Stimulated activated CD8-positive, alpha-beta memory T cell treated with anti-CD3 and anti-CD28 coated beads, Interleukin-12 subunit alpha, Interleukin-12 subunit beta, amount 100 ng/mL, for 4 hours (primary cell): ENCODE measurements around the gene GNG4.

ENCODE experiments used
- DNase-seq: peaks from one replicate; pipeline ENCODE4 v3.0.0-alpha.2; 2020; ENCODE audit warnings: low read depth

GNG4 gene

GRCh38 chr1:235649368-235650163 lies at the start of gene GNG4:
TSS of gene GNG4 (minus strand) at chr1:235649784. CDS start at chr1:235583838, 65,946 bp downstream.
- DNase-seq = no peak

- no peak for DNase-seq
These were observed 47.9 kb upstream of the GNG4 start for GRCh38 chr1:235697508-235697907.

GRCh38 chr1:235689356-235689755 lies 39.8 kb upstream of the GNG4 start:
- DNase-seq = no peak

GRCh38 chr1:235688096-235688495 lies 38.5 kb upstream of the GNG4 start:
- DNase-seq = no peak

- DNase-seq = no peak
These were observed 34.1 kb upstream of the GNG4 start for GRCh38 chr1:235683653-235684052.

GRCh38 chr1:235682216-235682615 lies 32.6 kb upstream of the GNG4 start:
- no peak for DNase-seq

- DNase-seq = no peak
These were observed 30.1 kb upstream of the GNG4 start for GRCh38 chr1:235679644-235680043.

- DNase-seq = no peak
These were observed 29.4 kb upstream of the GNG4 start for GRCh38 chr1:235679005-235679404.

- no peak for DNase-seq
These were observed 25.7 kb upstream of the GNG4 start for GRCh38 chr1:235675152-235675890.

- no peak for DNase-seq
These were observed 24.4 kb upstream of the GNG4 start for GRCh38 chr1:235673981-235674380.

- no peak for DNase-seq
These were observed 22.4 kb upstream of the GNG4 start for GRCh38 chr1:235671992-235672391.

GRCh38 chr1:235670157-235670776 lies 20.7 kb upstream of the GNG4 start:
- no peak for DNase-seq

GRCh38 chr1:235669277-235669676 lies 19.7 kb upstream of the GNG4 start:
- DNase-seq = no peak

- DNase-seq = no peak
These were observed 14.0 kb upstream of the GNG4 start for GRCh38 chr1:235663628-235664027.

GRCh38 chr1:235661568-235661967 lies 12.0 kb upstream of the GNG4 start:
- DNase-seq = no peak

- DNase-seq = no peak
These were observed 9.7 kb upstream of the GNG4 start for GRCh38 chr1:235659186-235659771.

- DNase-seq = no peak
These were observed 8.4 kb upstream of the GNG4 start for GRCh38 chr1:235657747-235658526.

- no peak for DNase-seq
These were observed 7.7 kb upstream of the GNG4 start for GRCh38 chr1:235657269-235657668.

GRCh38 chr1:235652364-235652763 lies 2.8 kb upstream of the GNG4 start:
- DNase-seq = no peak

- no peak for DNase-seq
These were observed 1.7 kb upstream of the GNG4 start for GRCh38 chr1:235651170-235651806.
